Thyroid gland (tissue), 4 donors: Measurements from ENCODE around the gene ABHD8. TPM values are rescaled to one million over a fixed set of nuclear protein-coding genes. Genes with fewer than 3 reads are reported as not detected.

Source experiments
- DNase-seq, 2 donors: peaks; one replicate each; pipeline ENCODE4 v3.0.0-alpha.2; 2019
- H3K27ac ChIP-seq, 3 donors: fragments of 200-600 bp; sonication (generic); 1 replicate in 2 of 3; 2 replicates in 1 of 3; pipeline ENCODE4 v1.5.1; 2016 to 2019; ENCODE audit warnings: mild to moderate bottlenecking in 1 of 3, moderate library complexity in 1 of 3
- H3K27me3 ChIP-seq: fragments of 200-600 bp; sonication (generic); one replicate; pipeline ENCODE4 v1.5.1; 2019
- H3K36me3 ChIP-seq, 2 donors: fragments of 200-600 bp; sonication (generic); one replicate each; pipeline ENCODE4 v1.5.1; 2016 to 2019
- H3K4me1 ChIP-seq, 2 donors: fragments of 200-600 bp; sonication (generic); one replicate each; pipeline ENCODE4 v1.5.1; 2017 to 2019
- H3K4me3 ChIP-seq, 3 donors: fragments of 200-600 bp; sonication (generic); replicated peaks in 1 of 3; 1 replicate in 2 of 3; 2 replicates in 1 of 3; pipeline ENCODE4 v1.5.1; 2016; ENCODE audit warnings: mild to moderate bottlenecking in 1 of 3
- H3K9me3 ChIP-seq: fragments of 200-600 bp; sonication (generic); one replicate; pipeline ENCODE4 v1.5.1; 2017
- CTCF ChIP-seq, 6 experiments: fragments of 200-600 bp in 3 of 6; fragments of 450-650 bp in 3 of 6; sonication (generic) in 3 of 6; IDR thresholded peaks; one replicate each; pipeline ENCODE4 v1.5.1; 2016 to 2019; ENCODE audit warnings: antibody characterized with exemption in 6 of 6, mild to moderate bottlenecking in 2 of 6, inconsistent platforms in 1 of 6, moderate library complexity in 1 of 6
- POLR2A ChIP-seq, 2 donors: fragments of 450-650 bp; IDR thresholded peaks; one replicate each; pipeline ENCODE4 v1.6.1; 2017; ENCODE audit warnings: antibody characterized with exemption in 2 of 2, mild to moderate bottlenecking in 2 of 2, moderate library complexity in 1 of 2
- WGBS, 2 donors: methylation state at CpG; one replicate each; pipeline ENCODE4 v1.1.5; 2017; 5-methylcytosine and 5-hydroxymethylcytosine counted together
- intact Hi-C: fragments of 100-400 bp; cut with DNase I; formaldehyde crosslinking; loops from one replicate; pipeline ENCODE4 v1.15.1; 2023
- total RNA-seq, 4 donors: library from RNA; depleted of rRNA; stranded (reverse); fragments of >200 nt; gene quantifications; one replicate each; pipeline ENCODE4 v1.2.3, GENCODE V29; 2016

The ABHD8 gene
- total RNA-seq, 4 donors from 2014 or later: 14.4 to 31.2 (median 23.3) TPM

DNA sequence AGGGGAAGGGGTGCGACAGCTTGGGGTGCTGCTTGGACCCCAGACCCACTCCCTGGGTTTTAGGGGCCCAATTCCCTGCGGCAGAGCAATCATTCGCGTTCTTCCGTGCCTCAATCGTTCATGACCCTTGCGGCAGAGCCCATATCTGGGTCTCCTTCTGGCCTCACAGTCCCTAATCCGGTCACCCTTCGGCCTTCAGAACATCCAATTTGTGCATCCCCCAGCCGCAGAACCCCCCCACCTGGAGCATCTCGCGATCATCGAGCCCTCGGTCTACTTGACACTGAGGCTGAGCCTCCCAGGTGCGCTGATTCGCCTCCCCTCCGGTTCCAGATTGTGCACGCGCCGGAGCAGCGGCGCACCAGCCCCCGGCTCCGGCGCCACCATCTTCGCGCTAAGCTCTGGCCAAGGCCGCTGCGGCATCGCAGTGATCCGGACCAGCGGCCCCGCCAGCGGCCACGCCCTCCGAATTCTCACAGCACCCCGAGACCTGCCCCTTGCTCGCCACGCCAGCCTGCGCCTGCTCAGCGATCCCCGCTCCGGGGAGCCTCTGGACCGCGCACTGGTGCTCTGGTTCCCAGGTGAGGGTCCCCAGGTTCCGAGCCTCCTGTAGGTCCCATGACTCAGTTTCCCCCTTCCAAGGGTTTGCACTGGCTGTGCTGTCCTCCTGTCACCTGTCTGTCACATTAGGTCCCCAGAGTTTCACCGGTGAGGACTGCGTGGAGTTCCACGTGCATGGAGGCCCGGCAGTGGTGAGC is 34.6 kb upstream of the ABHD8 start:
- WGBS, 2 donors: 11 to 16% methylated on average over 15 to 29 of the region's 50 CpGs
- Histone ChIP-seq H3K36me3 (no peaks in the 10 kb centered on the region), H3K4me1 (peaks cover 22 to 32% of the 10 kb centered on the region in 2 donors), H3K27me3 (no peaks in the 10 kb centered on the region), H3K27ac (no peak overlapping the region), H3K4me3 (peak overlapping the region; percentile 26 to 94 (median 57)), H3K9me3 (no peaks in the 10 kb centered on the region)
- DNase-seq: no peak
- TF ChIP-seq CTCF (IDR thresholded peaks at IDR 0.05) (no peak), POLR2A (IDR thresholded peaks at IDR 0.05) (no peak)
- intact Hi-C loops: no loop called here

DNA sequence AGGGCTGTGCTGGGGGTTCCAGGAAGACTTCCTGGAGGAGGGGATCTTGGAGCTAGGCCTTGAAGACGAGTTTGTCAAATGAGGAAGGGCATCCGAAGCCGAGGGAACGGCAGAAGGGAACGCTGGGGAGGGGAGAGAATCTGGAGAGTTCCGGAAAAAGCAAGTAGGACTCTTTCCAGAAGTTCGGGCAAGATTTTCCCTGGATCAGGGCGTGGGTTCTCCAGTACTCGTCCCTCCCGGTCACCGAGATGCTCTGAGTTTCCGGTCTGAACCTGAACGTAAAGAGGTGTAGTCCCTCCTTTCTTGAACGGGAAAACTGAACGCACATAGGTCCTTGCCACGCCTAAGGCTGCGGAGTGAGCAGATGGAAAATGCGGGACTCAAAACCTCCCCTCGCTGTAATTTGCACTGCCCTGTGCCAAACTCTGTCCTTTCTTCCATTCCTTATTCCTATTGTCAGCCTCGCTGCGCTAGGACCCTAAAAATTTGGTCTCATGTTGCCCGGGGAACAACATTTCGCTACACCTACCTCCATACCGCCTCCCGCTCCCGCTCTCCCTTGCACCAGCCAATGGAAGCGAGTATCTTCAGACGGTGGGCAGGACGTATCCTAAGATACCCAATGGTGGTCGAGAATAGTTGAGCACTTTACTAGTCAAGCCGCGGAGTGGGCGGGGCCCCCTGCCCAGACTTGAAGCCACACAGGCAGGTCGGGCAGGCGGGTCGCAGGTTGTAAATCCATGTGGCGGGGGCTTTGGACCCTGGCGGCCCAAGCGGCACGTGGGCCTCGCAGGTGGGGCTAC is 33.8 kb upstream of the ABHD8 start, which contains the start of gene GTPBP3:
Gene GTPBP3 (plus strand): TSS at position 682 of the 803 bp plus-strand sequence. CDS start 59 bp downstream, at position 741.
- TF ChIP-seq POLR2A (IDR thresholded peaks at IDR 0.05): no peak
- TF ChIP-seq CTCF (IDR thresholded peaks at IDR 0.05): peak in 1 of 6 experiments; percentile 3
- H3K9me3 ChIP-seq: no peaks in the 10 kb centered on the region
- intact Hi-C loops: no loop called here
- peak; percentile 99 for DNase-seq
- peak within 1 kb of the TSS; percentile 57 to 100 (median 94) for H3K4me3 ChIP-seq
- no peaks in the 10 kb centered on the region for H3K36me3 ChIP-seq
- no peaks in the 10 kb centered on the region for H3K27me3 ChIP-seq
- H3K27ac ChIP-seq: peak within 1 kb of the TSS; percentile 88 to 97 (median 94)
- H3K4me1 ChIP-seq: peaks cover 22 to 32% of the 10 kb centered on the region in 2 donors
- WGBS, 2 donors: 1% methylated on average over 32 to 34 of the region's 41 CpGs

DNA sequence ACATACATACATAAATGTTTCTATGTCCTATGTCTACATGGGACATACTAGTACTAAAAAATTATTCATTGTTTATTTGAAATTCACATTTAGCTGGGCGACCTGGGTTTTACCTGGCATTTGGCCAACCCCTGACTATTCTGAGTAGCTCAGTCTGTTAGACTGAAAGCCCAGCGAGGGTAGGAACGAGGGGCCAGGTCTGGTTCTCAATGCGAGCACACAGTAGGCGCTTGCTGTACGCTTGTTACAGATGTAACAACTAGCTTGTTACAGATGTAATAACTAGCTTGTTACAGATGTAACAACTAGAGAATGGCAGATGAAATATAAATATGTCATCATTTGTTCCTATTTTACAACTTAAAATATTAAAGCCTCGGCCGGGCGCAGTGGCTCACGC is 32.4 kb upstream of the ABHD8 start:
- 70 to 73% methylated on average over 10 of the region's 10 CpGs for WGBS, 2 donors
- Histone ChIP-seq H3K9me3 (no peaks in the 10 kb centered on the region), H3K36me3 (no peaks in the 10 kb centered on the region), H3K27me3 (no peaks in the 10 kb centered on the region), H3K4me1 (peaks cover 22 to 32% of the 10 kb centered on the region in 2 donors), H3K27ac (no peak overlapping the region), H3K4me3 (no peak overlapping the region)
- intact Hi-C loops: no loop called here
- TF ChIP-seq CTCF (IDR thresholded peaks at IDR 0.05): no peak
- no peak for TF ChIP-seq POLR2A (IDR thresholded peaks at IDR 0.05)
- no peak for DNase-seq

GRCh38 chr19:17334414-17335409 is 31.5 kb upstream of the ABHD8 start, which contains the start of gene ANO8:
Gene ANO8, minus strand, starts transcription at chr19:17334855. Its CDS starts 185 bp downstream, at chr19:17334670.
- Histone ChIP-seq H3K4me3 (peak within 1 kb of the TSS; percentile 28 to 91 (median 60)), H3K4me1 (peaks cover 22 to 32% of the 10 kb centered on the region in 2 donors), H3K9me3 (no peaks in the 10 kb centered on the region), H3K27me3 (no peaks in the 10 kb centered on the region), H3K36me3 (no peaks in the 10 kb centered on the region), H3K27ac (peak within 1 kb of the TSS in 2 of 3 donors; percentile 40 to 69)
- peak; percentile 90 to 95 for DNase-seq
- intact Hi-C loops: no loop called here
- TF ChIP-seq CTCF (IDR thresholded peaks at IDR 0.05) (no peak), POLR2A (IDR thresholded peaks at IDR 0.05) (peak in 1 of 2 donors; percentile 61)
- 4 to 5% methylated on average over 27 to 32 of the region's 86 CpGs for WGBS, 2 donors
